ENCODE results near the gene ATP1A3. TPM values are rescaled to one million over a fixed set of nuclear protein-coding genes. Genes with fewer than 3 reads are reported as not detected.
"Not testable (repeated sequence)": the region's sequence is repeated elsewhere in the genome, so short reads cannot be mapped to it uniquely, and the experiment has no call there.

Gene ATP1A3
- total RNA-seq, 1 donor from 2014 or later = 0.05 TPM

GRCh38 chr19:42010245-42011126, 16.5 kb upstream of the ATP1A3 start:
- no peak for DNase-seq (ENCODE audit: low read depth)

DNA sequence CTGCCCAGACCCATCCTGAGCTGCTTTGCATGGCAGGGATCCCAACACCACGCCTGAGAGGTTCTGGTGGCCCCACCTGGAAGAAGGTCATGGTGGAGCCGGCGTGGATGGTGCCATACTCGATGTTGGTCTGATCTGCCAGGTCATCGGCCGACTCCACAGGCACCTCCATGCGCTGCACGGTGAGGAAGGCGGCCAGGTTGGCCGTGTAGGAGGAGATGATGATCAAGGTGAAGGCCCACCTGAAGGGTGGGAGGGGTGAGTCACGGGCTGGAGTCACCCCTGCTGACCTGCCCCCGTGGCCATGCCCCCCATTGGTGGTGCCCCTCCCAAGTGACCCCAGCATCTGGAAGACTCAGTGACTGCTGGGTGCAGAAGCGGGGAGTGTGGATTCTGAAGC, 12.5 kb upstream of the ATP1A3 start:
- no peak for DNase-seq (ENCODE audit: low read depth)

DNA sequence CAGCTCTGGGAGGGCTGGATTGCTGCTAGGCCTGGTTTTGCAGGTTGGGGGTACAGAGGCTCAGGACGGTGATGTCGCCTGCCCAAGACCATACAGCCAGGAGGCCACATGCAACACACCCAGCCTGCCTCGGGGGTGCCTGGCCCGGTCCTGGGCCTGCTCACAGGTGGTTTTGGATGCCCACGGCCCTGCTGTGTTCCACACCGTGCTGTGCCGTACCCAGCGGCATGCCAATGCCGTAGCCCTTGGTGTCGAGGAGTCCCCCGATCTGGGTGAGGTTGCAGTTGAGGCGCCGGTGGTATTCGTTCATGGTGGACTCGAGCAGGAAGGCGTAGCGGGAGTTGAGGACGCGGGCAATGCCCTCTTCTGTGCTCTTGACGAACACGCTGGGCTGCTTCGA, 11.5 kb upstream of the ATP1A3 start:
- DNase-seq (ENCODE audit: low read depth) = no peak

DNA sequence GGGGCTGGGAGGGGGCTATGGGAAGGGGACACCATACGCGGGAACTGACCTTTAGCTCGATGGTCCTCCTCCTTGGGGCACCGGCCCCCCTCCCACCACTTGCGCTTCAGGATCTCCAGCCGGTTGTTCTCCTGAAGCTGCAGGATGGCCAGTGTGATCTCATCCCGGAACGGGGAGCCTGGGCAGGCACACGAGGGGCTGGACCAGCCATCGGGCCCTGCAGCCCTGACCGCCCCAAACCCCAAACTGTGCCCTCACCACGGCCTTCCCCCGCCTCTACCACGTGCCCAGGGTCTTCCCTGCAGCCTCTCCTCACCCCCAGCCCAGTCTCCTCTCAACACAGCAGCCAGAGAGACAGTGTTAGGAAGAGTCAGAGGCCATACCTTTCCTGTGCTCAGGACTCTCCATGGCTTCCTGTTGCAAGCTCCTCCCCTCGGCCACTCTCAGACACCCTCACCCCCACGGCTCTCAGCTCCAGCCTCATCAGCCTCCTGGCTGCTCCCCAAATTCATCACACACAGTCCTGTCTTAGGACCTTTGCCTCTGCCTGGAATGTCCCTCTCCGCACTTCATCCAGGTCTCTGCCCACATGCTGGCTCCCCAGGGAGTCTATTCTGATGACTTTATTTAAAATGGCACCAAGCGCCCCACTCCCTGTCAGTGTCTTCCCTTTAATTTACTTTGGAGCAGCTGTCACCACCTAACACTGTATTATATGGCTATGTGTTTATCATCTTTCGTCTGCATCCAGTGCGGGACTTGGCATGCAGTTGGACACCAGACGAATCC, 9.7 kb upstream of the ATP1A3 start:
- no peak for DNase-seq (ENCODE audit: low read depth)

DNA sequence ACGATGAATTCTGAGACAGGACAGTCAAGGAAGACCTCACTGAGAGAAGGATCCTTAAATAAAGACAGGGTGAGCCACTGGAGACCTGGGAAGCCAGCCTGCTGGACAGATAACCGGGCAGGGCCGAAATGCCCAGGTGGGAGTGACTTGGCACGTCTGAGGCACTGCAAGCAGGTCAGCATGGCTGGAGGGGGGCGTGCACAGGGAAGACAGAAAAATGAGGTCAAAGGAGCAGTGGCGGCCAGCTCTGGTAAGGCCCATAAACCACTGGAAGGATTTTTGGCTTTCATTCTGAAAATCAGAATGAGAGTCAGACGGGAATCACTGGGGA, 5.8 kb upstream of the ATP1A3 start:
- DNase-seq (ENCODE audit: low read depth) = no peak

GRCh38 chr19:41999071-41999877, 5.2 kb upstream of the ATP1A3 start:
- DNase-seq (ENCODE audit: low read depth) = no peak

GRCh38 chr19:41998246-41999020, 4.4 kb upstream of the ATP1A3 start:
- DNase-seq (ENCODE audit: low read depth) = no peak

- no peak for DNase-seq (ENCODE audit: low read depth)
Measured at GRCh38 chr19:41997851-41998229, 3.8 kb upstream of the ATP1A3 start.

DNA sequence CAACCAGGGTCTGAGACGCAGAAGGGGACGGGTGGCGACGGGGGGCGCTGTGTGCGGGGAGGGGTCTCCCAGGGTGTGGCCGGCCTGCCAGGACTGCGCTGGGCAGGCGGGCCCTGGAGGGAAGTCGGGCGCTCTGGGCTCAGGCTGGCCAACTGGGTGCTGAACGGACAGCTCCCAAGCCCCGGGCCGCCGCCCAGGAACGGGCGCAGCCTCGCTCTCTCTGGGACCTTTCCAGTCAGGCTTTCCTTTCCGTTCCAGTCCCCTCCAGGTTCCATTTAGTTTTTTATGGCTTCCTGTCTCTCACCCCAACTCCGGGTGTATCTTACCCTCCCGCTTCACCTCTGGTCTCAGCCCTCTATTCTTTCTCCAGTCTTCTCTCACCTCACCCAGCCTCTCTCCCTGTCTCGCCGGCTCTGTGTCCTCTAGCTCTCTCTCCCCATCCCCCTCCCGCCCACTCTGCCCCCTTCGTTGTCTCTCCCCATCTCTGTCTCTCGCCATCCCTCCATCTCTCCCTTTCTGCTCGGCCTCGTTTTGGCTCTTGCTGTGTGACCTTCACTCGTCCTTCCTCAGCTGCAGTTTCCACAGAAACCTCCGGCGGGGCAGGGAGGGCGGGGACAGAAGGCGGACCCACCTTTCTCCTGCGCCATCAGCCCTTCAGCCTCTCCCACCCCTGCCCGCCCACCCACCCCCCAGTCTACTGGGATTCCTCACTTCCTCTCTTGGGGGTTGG, 3.3 kb upstream of the ATP1A3 start:
- no peak for DNase-seq (ENCODE audit: low read depth)

DNA sequence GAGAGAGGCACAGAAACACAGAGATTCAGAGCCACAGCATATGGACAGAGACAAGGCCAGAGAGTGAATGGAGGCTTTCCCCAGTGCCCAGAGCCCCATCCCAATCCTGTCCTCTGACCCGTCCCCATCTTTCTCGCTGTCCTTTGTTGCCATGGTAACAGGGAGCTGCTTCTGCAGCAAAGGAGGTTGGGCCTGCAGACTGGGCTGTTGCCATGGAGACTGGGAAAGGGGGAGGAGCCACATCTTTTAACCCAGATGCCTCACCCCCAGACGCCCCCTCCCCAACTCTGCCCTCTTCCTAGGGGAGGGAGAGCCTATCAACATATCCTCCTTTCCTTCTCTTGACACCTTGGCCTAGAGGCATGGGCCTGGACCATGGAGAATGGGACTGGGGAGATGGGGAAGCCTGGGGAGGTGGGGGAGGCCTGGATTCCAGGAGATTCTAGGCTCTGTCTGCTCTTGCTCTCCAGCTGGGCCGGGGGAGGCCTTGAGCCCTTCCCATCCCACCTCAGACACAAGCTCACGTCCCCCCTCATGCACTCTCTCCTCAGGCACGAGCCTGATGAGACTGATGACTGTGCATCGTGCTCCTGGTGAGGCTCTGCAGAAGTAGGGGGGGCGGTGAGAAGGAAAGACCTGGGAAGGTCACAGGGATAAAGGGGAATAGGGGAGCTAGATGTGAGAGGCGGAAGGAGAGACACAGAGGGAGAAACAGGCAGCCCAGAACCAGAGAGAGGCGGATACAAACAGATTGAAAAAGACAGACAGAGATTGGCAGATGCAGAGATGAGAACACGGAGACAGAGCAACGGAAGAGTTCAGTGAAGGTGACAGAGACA, 2.1 kb upstream of the ATP1A3 start:
- no peak for DNase-seq (ENCODE audit: low read depth)

DNA sequence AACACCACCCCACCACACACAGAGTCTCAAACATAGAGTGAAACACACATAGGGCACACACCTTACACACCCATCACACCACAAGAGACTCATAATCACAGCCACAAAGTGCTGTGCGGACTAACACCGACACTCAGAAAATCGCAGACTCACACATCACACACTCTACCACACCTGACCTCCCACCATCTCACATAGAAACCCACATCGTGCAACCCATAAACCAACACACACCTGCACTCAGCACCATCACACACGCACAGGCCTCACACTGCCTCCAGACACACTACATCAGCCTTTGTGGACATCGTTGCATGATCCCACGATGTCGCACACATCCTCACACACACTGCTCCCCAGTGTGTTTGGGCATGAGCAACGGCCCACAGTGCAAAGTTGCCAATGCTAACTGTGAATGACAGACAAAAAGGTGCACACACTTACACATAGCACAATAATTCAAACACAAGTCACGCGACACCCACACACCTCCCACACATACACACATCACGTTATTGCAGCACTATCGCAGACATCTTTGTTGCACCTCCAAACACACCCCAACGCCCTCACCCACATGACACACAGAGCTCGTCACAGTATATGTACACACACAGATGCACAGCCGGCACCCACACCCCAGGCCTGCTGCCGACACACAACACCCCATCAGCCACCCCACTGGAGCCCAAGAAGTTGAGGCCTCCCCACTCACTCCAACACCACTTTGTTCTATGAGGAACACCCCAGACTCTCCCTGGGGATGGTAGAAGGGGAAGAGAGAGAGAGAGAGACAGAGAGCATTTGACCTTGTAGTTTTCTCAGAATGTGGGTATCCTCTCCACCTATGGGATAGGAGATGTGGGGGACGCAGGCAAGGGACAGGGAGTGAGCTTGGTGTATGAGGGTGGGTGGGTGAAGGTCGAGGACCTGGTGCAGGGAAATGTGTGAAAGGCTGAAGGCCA, 1.2 kb upstream of the ATP1A3 start:
- DNase-seq (ENCODE audit: low read depth) = no peak

GRCh38 chr19:41994521-41994971, 516 bp upstream of the ATP1A3 start:
- DNase-seq (ENCODE audit: low read depth) = no peak

GRCh38 chr19:41991925-41992569, 2.0 kb downstream of the ATP1A3 start:
- not testable (repeated sequence) for DNase-seq (ENCODE audit: low read depth)

GRCh38 chr19:41991025-41991424, 3.0 kb downstream of the ATP1A3 start:
- no peak for DNase-seq (ENCODE audit: low read depth)

DNA sequence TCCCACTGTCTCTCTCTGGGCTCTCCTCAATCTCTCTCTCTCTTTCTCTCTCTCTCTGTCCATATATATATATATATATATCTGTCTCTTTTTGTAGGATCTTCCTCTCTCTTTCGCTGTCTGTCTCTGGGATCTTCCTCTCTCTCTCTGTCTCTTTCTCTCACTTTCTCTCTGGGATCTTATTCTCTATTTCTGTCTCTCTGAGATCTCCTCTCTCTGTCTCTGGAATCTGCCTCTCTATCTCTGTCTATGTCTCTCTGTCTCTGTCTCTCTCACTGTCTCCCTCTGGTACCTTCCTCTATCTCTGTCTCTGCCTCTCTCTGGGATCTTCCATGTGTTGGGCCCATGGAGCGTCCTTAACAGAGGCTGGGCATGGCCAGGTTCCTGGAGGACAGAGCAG, 3.4 kb downstream of the ATP1A3 start:
- DNase-seq (ENCODE audit: low read depth) = no peak

- DNase-seq (ENCODE audit: low read depth) = no peak
Measured at GRCh38 chr19:41990028-41990427, 4.0 kb downstream of the ATP1A3 start.

DNA sequence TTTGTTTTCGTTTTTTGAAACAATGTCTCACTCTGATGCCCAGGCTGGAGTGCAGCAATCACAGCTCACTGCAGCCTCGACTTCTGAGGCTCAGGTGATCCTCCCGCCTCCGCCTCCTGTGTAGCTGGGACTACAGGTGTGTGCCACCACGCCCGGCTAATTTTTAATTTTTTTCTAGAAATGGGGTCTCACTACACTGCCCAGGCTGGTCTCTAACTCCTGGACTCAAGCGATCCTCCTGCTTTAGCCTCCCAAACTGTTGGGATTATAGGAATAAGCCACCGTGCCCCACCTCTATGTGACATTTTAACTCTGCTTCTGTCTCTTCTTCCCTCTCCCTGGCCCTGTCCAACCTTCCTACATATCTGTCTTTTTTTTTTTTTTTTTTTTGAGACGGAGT, 5.1 kb downstream of the ATP1A3 start:
- no peak for DNase-seq (ENCODE audit: low read depth)

Measured in renal cortical epithelial cell (primary cell).